Activated T-helper 17 cell treated with anti-CD3 and anti-CD28 coated beads, Interleukin-2, amount 50 U/mL, for 72 hours (primary cell): Measurements from ENCODE around the gene SDK1. TPM values are rescaled to one million over a fixed set of nuclear protein-coding genes. Genes with fewer than 3 reads are reported as not detected.

Experiments
- ATAC-seq: fragments of 150-1000 bp; cut with Tn5 transposase; replicated peaks from 2 replicates; pipeline ENCODE4 v1.10.0; 2021; ENCODE audit warnings: mild to moderate bottlenecking, moderate library complexity
- H3K27ac Mint-ChIP-seq: one replicate; pipeline ENCODE4 v1.8.0; 2022; ENCODE audit warnings: mixed read lengths
- H3K27me3 Mint-ChIP-seq: one replicate; pipeline ENCODE4 v1.8.0; 2022; ENCODE audit warnings: mixed read lengths
- H3K36me3 Mint-ChIP-seq: one replicate; pipeline ENCODE4 v1.8.0; 2022; ENCODE audit warnings: low read depth, mild to moderate bottlenecking, mixed read lengths
- H3K4me1 Mint-ChIP-seq: one replicate; pipeline ENCODE4 v1.8.0; 2022; ENCODE audit warnings: mixed read lengths
- H3K4me3 Mint-ChIP-seq: one replicate; pipeline ENCODE4 v1.8.0; 2022; ENCODE audit warnings: mild to moderate bottlenecking, mixed read lengths
- H3K9me3 Mint-ChIP-seq: one replicate; pipeline ENCODE4 v1.8.0; 2022; ENCODE audit warnings: mixed read lengths
- total RNA-seq, 2 donors: library from RNA; stranded (reverse); gene quantifications; one replicate each; pipeline ENCODE4 v1.2.3, GENCODE V29; 2022

Gene SDK1
- total RNA-seq, 2 donors from 2014 or later = 0.06 to 1.1 TPM

- Mint-ChIP-seq H3K27ac (no peak overlapping the region), H3K36me3 (no peaks in the 10 kb centered on the region), H3K9me3 (no peaks in the 10 kb centered on the region), H3K4me3 (no peak overlapping the region), H3K27me3 (peaks cover 6% of the 10 kb centered on the region), H3K4me1 (no peaks in the 10 kb centered on the region)
- ATAC-seq = no peak
These were observed 848.6 kb downstream of the SDK1 start for GRCh38 chr7:4149645-4150044.

GRCh38 chr7:4150731-4151130, 849.7 kb downstream of the SDK1 start:
- H3K9me3 Mint-ChIP-seq = no peaks in the 10 kb centered on the region
- no peak for ATAC-seq
- H3K4me1 Mint-ChIP-seq = no peaks in the 10 kb centered on the region
- H3K27ac Mint-ChIP-seq = no peak overlapping the region
- no peaks in the 10 kb centered on the region for H3K27me3 Mint-ChIP-seq
- H3K36me3 Mint-ChIP-seq = no peaks in the 10 kb centered on the region
- no peak overlapping the region for H3K4me3 Mint-ChIP-seq

- no peaks in the 10 kb centered on the region for H3K9me3 Mint-ChIP-seq
- H3K27me3 Mint-ChIP-seq = no peaks in the 10 kb centered on the region
- no peak for ATAC-seq
- no peaks in the 10 kb centered on the region for H3K36me3 Mint-ChIP-seq
- no peak overlapping the region for H3K4me3 Mint-ChIP-seq
- H3K4me1 Mint-ChIP-seq = no peaks in the 10 kb centered on the region
- no peak overlapping the region for H3K27ac Mint-ChIP-seq
These were observed 850.5 kb downstream of the SDK1 start for GRCh38 chr7:4151524-4151923.

GRCh38 chr7:4151926-4152549, 851.0 kb downstream of the SDK1 start:
- H3K27me3 Mint-ChIP-seq = no peaks in the 10 kb centered on the region
- no peak overlapping the region for H3K4me3 Mint-ChIP-seq
- ATAC-seq = no peak
- H3K4me1 Mint-ChIP-seq = no peaks in the 10 kb centered on the region
- H3K9me3 Mint-ChIP-seq = no peaks in the 10 kb centered on the region
- no peaks in the 10 kb centered on the region for H3K36me3 Mint-ChIP-seq
- no peak overlapping the region for H3K27ac Mint-ChIP-seq

DNA sequence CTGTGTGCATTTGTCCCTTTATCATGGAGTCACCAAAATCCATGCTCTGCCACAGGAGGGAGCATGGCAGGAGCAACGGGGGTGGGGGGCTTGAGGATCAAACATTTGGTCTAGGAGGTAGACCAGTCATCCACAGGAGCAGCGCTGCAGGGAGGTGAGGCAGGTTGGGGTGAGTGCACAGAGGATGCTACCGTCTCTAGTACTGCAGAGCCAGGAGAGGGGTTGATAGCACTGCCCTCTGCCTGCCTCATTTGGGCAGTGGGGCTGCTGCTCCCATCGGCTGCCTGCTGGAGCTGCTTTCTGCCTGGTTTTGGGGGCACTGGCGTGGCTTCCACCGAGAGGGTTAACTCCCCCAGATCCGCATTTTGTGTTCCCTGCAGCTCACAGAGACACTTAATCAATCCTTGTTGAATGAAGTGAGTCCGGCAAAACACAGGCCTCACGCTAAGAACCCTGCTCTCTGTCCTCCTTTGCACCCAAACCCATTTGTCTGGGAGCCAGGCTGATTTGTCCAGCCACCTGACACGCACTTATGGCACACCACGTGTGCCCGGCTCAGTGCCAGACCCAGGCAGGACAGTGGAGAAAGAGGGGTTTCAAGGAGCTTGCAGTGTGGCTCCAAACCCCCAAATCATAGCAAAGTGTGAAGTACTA, 854.0 kb downstream of the SDK1 start:
- no peak for ATAC-seq
- Mint-ChIP-seq H3K9me3 (no peaks in the 10 kb centered on the region), H3K4me1 (no peaks in the 10 kb centered on the region), H3K27ac (no peak overlapping the region), H3K36me3 (no peaks in the 10 kb centered on the region), H3K4me3 (no peak overlapping the region), H3K27me3 (no peaks in the 10 kb centered on the region)

DNA sequence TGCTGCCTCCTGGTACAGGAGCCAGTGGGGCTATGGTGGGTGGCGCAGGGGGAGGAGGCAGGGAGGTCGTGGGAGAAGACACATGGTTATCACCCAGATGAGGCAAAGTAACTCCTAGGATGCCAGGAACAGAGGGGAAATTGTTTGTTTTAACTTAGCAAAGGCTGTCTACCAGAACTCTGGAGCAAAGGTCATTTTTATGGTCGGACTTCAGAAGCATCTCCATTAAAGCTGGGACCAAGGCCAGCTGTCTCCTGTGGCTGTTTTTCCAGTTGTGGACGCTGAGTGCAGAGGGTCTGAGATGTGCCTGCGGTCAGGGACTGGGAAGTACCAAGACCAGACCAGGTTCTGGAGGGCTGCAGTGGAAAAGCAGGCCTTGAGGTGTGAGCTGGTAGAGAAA, 855.1 kb downstream of the SDK1 start:
- ATAC-seq = no peak
- Mint-ChIP-seq H3K4me3 (no peak overlapping the region), H3K4me1 (no peaks in the 10 kb centered on the region), H3K27ac (no peak overlapping the region), H3K27me3 (no peaks in the 10 kb centered on the region), H3K9me3 (no peaks in the 10 kb centered on the region), H3K36me3 (no peaks in the 10 kb centered on the region)

DNA sequence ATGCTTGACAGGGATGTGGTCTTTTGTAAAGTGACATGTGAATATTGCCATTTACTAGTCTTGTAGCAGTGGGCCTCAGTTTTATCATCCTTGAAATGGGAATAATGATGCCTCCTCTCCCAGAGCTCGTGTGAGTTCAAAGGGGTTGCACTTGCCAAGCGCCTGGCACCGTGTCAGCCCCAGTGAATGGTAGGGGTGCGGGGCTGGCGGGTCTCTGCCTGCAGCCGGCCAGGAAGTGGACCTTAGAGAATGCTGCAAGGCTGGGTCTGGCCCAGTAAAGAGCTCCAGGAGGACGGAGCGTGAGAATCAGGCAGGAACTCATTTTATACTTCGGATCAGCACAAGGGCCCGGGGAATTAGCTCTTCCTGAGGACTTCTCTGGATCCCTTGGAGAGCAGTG, 856.6 kb downstream of the SDK1 start:
- H3K27ac Mint-ChIP-seq = no peak overlapping the region
- ATAC-seq = no peak
- no peaks in the 10 kb centered on the region for H3K9me3 Mint-ChIP-seq
- H3K36me3 Mint-ChIP-seq = no peaks in the 10 kb centered on the region
- no peaks in the 10 kb centered on the region for H3K27me3 Mint-ChIP-seq
- H3K4me3 Mint-ChIP-seq = no peak overlapping the region
- no peaks in the 10 kb centered on the region for H3K4me1 Mint-ChIP-seq

GRCh38 chr7:4158441-4159153, 857.5 kb downstream of the SDK1 start:
- H3K4me1 Mint-ChIP-seq = no peaks in the 10 kb centered on the region
- no peak for ATAC-seq
- H3K4me3 Mint-ChIP-seq = no peak overlapping the region
- no peaks in the 10 kb centered on the region for H3K9me3 Mint-ChIP-seq
- H3K27ac Mint-ChIP-seq = no peak overlapping the region
- H3K27me3 Mint-ChIP-seq = no peaks in the 10 kb centered on the region
- no peaks in the 10 kb centered on the region for H3K36me3 Mint-ChIP-seq

GRCh38 chr7:4159154-4159501, 858.1 kb downstream of the SDK1 start:
- Mint-ChIP-seq H3K4me1 (no peaks in the 10 kb centered on the region), H3K27me3 (no peaks in the 10 kb centered on the region), H3K4me3 (no peak overlapping the region), H3K9me3 (no peaks in the 10 kb centered on the region), H3K27ac (no peak overlapping the region), H3K36me3 (no peaks in the 10 kb centered on the region)
- no peak for ATAC-seq

DNA sequence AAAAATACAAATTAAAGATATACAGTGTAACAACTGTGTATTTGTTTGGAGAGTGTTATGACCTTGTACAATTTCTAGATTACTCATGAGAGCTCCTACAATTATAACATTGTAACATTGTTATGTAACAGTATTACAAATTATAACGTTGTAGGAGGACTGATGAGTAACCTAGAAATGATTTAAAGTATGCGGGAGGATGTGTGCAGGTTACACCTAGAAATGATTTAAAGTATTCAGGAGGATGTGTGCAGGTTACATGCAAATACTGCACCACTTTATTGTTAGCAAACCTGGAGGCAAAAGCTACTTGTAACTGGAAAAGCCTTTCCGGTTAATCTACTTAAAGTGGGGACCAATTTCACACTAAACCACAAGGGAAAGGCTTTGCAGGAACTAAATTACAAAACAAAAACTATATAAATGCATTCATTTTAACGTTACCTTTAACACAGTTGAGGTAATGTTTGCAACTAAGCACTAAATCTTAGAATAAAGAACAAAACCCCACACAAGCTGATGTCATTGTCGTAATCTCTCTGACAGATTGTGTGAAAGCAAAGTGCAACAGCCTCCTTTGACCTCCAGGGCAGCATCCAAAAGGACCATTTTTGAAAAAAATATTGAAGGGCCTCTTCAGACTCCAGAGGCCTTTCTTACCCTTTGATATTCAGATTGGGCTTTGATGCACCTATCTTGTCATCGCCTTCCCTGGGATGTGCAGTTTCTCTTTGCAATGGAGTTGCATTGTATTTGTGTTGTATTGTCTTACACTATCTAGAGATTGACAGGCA, 858.9 kb downstream of the SDK1 start:
- ATAC-seq = no peak

GRCh38 chr7:4162884-4163564, 862.0 kb downstream of the SDK1 start:
- Mint-ChIP-seq H3K27ac (no peak overlapping the region), H3K4me3 (no peak overlapping the region), H3K4me1 (no peaks in the 10 kb centered on the region), H3K36me3 (no peaks in the 10 kb centered on the region), H3K9me3 (no peaks in the 10 kb centered on the region), H3K27me3 (no peaks in the 10 kb centered on the region)
- no peak for ATAC-seq

More for the DNA sequence above, 858.9 kb downstream of the SDK1 start:
- H3K27ac Mint-ChIP-seq = no peak overlapping the region
- H3K9me3 Mint-ChIP-seq = no peaks in the 10 kb centered on the region
- H3K4me3 Mint-ChIP-seq = no peak overlapping the region
- no peaks in the 10 kb centered on the region for H3K4me1 Mint-ChIP-seq
- no peaks in the 10 kb centered on the region for H3K27me3 Mint-ChIP-seq
- no peaks in the 10 kb centered on the region for H3K36me3 Mint-ChIP-seq

- ATAC-seq = no peak
- Mint-ChIP-seq H3K4me3 (no peak overlapping the region), H3K36me3 (no peaks in the 10 kb centered on the region), H3K27me3 (peaks cover 3% of the 10 kb centered on the region), H3K4me1 (no peaks in the 10 kb centered on the region), H3K9me3 (no peaks in the 10 kb centered on the region), H3K27ac (no peak overlapping the region)
These were observed 862.6 kb downstream of the SDK1 start for GRCh38 chr7:4163565-4164203.

GRCh38 chr7:4164556-4164955, 863.5 kb downstream of the SDK1 start:
- no peaks in the 10 kb centered on the region for H3K36me3 Mint-ChIP-seq
- no peak for ATAC-seq
- no peaks in the 10 kb centered on the region for H3K4me1 Mint-ChIP-seq
- H3K27me3 Mint-ChIP-seq = peaks cover 7% of the 10 kb centered on the region
- H3K4me3 Mint-ChIP-seq = no peak overlapping the region
- no peaks in the 10 kb centered on the region for H3K9me3 Mint-ChIP-seq
- no peak overlapping the region for H3K27ac Mint-ChIP-seq

- Mint-ChIP-seq H3K36me3 (no peaks in the 10 kb centered on the region), H3K4me3 (no peak overlapping the region), H3K4me1 (no peaks in the 10 kb centered on the region), H3K27ac (no peak overlapping the region), H3K9me3 (no peaks in the 10 kb centered on the region), H3K27me3 (peaks cover 7% of the 10 kb centered on the region)
- ATAC-seq = no peak
These were observed 865.3 kb downstream of the SDK1 start for GRCh38 chr7:4166340-4166739.
